HepG2 (cell line): Measurements from ENCODE around the gene AKAP8L. TPM values are rescaled to one million over a fixed set of nuclear protein-coding genes. Genes with fewer than 3 reads are reported as not detected.

Source experiments
- AGO1 ChIP-seq: fragments of 200-400 bp; formaldehyde crosslinking; IDR thresholded peaks from 2 replicates; pipeline ENCODE4 v1.6.1; 2017; ENCODE audit warnings: mild to moderate bottlenecking, low read depth, low read length, moderate library complexity; ENCODE audit not compliant: poor library complexity, severe bottlenecking
- AGO2 ChIP-seq: fragments of 200-400 bp; formaldehyde crosslinking; optimal IDR thresholded peaks from 2 replicates; pipeline ENCODE3; 2017; ENCODE audit warnings: mild to moderate bottlenecking, low read depth, low read length, moderate library complexity
- ARID5B ChIP-seq: IDR thresholded peaks from 2 replicates; pipeline ENCODE4 v1.4.0; 2020; ENCODE audit warnings: mild to moderate bottlenecking, missing genetic modification reagents
- CREM ChIP-seq, 2 experiments: sonication (generic) in 1 of 2; formaldehyde crosslinking in 1 of 2; IDR thresholded peaks; 2 replicates each; pipeline versions ENCODE4 v1.4.0 to v1.6.1; 2016 to 2020; ENCODE audit warnings: antibody characterized with exemption in 1 of 2, mild to moderate bottlenecking in 1 of 2, missing genetic modification reagents in 1 of 2
- DZIP1 ChIP-seq: sonication (generic); formaldehyde crosslinking; IDR thresholded peaks from 2 replicates; pipeline ENCODE4 v1.5.0; 2020; ENCODE audit warnings: mild to moderate bottlenecking, missing genetic modification reagents
- PCBP1 ChIP-seq: fragments of 200-400 bp; formaldehyde crosslinking; IDR thresholded peaks from 2 replicates; pipeline ENCODE4 v1.6.1; 2017; ENCODE audit warnings: mild to moderate bottlenecking, low read depth, low read length, borderline replicate concordance
- SRY ChIP-seq: sonication (generic); formaldehyde crosslinking; IDR thresholded peaks from 2 replicates; pipeline ENCODE4 v1.8.0; 2022; ENCODE audit warnings: mild to moderate bottlenecking, missing genetic modification reagents
- ZNF318 ChIP-seq: sonication (generic); formaldehyde crosslinking; IDR thresholded peaks from 2 replicates; pipeline ENCODE4 v1.4.0; 2020; ENCODE audit warnings: mild to moderate bottlenecking, missing genetic modification reagents
- ZSCAN20 ChIP-seq: sonication (generic); formaldehyde crosslinking; IDR thresholded peaks from 2 replicates; pipeline ENCODE4 v1.4.0; 2020; ENCODE audit warnings: missing genetic modification reagents, mild to moderate bottlenecking, borderline replicate concordance
- polyA plus RNA-seq, 8 experiments: library from polyadenylated mRNA; depleted of rRNA in 3 of 8; stranded (reverse) in 7 of 8; unstranded in 1 of 8; fragments of >200 nt; fragmentation: Illumina TruSeq in 4 of 8; extraction: Trizol in 4 of 8; gene quantifications; 2 replicates each; pipeline versions ENCODE4 v1.2.1 to v1.2.3, GENCODE V29; 2011 to 2016; ENCODE audit warnings: low read depth in 4 of 8, missing spikeins in 1 of 8, mixed read lengths in 1 of 8; ENCODE audit not compliant: insufficient read depth in 1 of 8
- total RNA-seq, 5 experiments: library from RNA; depleted of rRNA; stranded (reverse); fragments of >200 nt; fragmentation: Illumina TruSeq; extraction: Trizol; gene quantifications; 2 replicates each; pipeline ENCODE4 v1.2.3, GENCODE V29; 2016; ENCODE audit warnings: low read depth in 1 of 5
- TF ChIP-seq, protein P1 (sequence below): sonication (generic); formaldehyde crosslinking; IDR thresholded peaks from 2 replicates; pipeline ENCODE4 v1.8.1; 2023; ENCODE audit warnings: missing genetic modification reagents, inconsistent platforms, borderline replicate concordance

AKAP8L gene
- total and polyA plus RNA-seq, 2 of the 13 experiments (the other 11 are each of a cell fraction or from before 2014, with no cell fraction given) = 48.2 to 49.6 TPM

- TF ChIP-seq ZNF318 (CRISPR knock-in tag) (no peak), ZSCAN20 (CRISPR knock-in tag) (no peak), AGO1 (peak; percentile 94), ARID5B (CRISPR knock-in tag) (no peak), SRY (CRISPR knock-in tag) (no peak), AGO2 (peak; percentile 81), CREM (IDR thresholded peaks at IDR 0.05) (no peak), CREM (CRISPR knock-in tag; IDR thresholded peaks at IDR 0.05) (no peak), DZIP1 (CRISPR knock-in tag) (no peak), PCBP1 (no peak)
- TF ChIP-seq, protein P1, sequence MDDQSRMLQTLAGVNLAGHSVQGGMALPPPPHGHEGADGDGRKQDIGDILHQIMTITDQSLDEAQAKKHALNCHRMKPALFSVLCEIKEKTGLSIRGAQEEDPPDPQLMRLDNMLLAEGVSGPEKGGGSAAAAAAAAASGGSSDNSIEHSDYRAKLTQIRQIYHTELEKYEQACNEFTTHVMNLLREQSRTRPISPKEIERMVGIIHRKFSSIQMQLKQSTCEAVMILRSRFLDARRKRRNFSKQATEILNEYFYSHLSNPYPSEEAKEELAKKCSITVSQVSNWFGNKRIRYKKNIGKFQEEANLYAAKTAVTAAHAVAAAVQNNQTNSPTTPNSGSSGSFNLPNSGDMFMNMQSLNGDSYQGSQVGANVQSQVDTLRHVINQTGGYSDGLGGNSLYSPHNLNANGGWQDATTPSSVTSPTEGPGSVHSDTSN (CRISPR knock-in tag) = no peak
Measured at GRCh38 chr19:15331419-15332310, 87.1 kb downstream of the AKAP8L start (continued).
